ENCODE measurements around the gene FCSK. TPM values are rescaled to one million over a fixed set of nuclear protein-coding genes. Genes with fewer than 3 reads are reported as not detected.

FCSK gene
- total and polyA plus RNA-seq, 2 of the 8 experiments (the other 6 are each of a cell fraction or from before 2014, with no cell fraction given) = 4.6 to 5.1 TPM

- Histone ChIP-seq H3K79me1 (ENCODE audit: low read depth, low read length) (no peaks in the 10 kb centered on the region), H2BK120ac (replicated peaks; ENCODE audit: low read depth, low read length) (no peak overlapping the region), H2BK20ac (ENCODE audit: low read length) (no peak overlapping the region), H4K5ac (ENCODE audit: insufficient read length, low read depth, low read length) (no peak overlapping the region), H2BK15ac (ENCODE audit: low read length) (no peak overlapping the region), H3K9me3 (ENCODE audit: insufficient read depth in 2 of 2, low read depth in 1 of 2, low read length in 1 of 2) (no peaks in the 10 kb centered on the region), H3K4me1 (replicated peaks in 1 of 4; ENCODE audit: control insufficient read depth in 3 of 4, insufficient read depth in 4 of 4, low read length in 3 of 4) (no peaks in the 10 kb centered on the region), H2BK12ac (ENCODE audit: low read depth, low read length) (no peak overlapping the region), H3K23ac (ENCODE audit: insufficient read length) (no peak overlapping the region), H3K9ac (replicated peaks in 1 of 4; ENCODE audit: extremely low read depth in 1 of 4, low read depth in 3 of 4, low read length in 3 of 4) (no peak overlapping the region), H2BK5ac (ENCODE audit: low read depth, low read length) (no peak overlapping the region), H3K56ac (replicated peaks; ENCODE audit: insufficient read length, low read depth, low read length) (no peak overlapping the region), H2AK5ac (ENCODE audit: low read depth, low read length) (no peak overlapping the region), H3K23me2 (ENCODE audit: low read depth, low read length) (no peaks in the 10 kb centered on the region), H2AFZ (ENCODE audit: low read length) (no peak overlapping the region), H4K20me1 (replicated peaks in 1 of 2; ENCODE audit: control insufficient read depth in 1 of 2, insufficient read depth in 2 of 2, low read length in 2 of 2) (no peaks in the 10 kb centered on the region), H3K27ac (ENCODE audit: low read depth, low read length) (no peak overlapping the region), H3K18ac (ENCODE audit: extremely low read depth, low read length) (no peak overlapping the region), H3K4me3 (ENCODE audit: extremely low read depth in 1 of 4, insufficient read depth in 2 of 4, low read depth in 3 of 4, low read length in 4 of 4) (no peak overlapping the region), H3K79me2 (ENCODE audit: control insufficient read depth in 1 of 2, insufficient read depth in 2 of 2, low read length in 2 of 2) (no peaks in the 10 kb centered on the region), H3K27me3 (replicated peaks in 1 of 4; ENCODE audit: control insufficient read depth in 3 of 4, extremely low read depth in 1 of 4, insufficient read depth in 3 of 4, low read length in 3 of 4) (no peaks in the 10 kb centered on the region), H3K36me3 (ENCODE audit: control insufficient read depth in 2 of 4, insufficient read depth in 4 of 4, low read length in 3 of 4) (peaks cover 6 to 33% (median 18%) of the 10 kb centered on the region in 4 experiments; a peak in 6 of 8 replicates), H4K8ac (ENCODE audit: extremely low read depth, insufficient read depth, low read length) (no peak overlapping the region), H3K4ac (replicated peaks; ENCODE audit: insufficient read length, low read depth, low read length) (no peak overlapping the region), H4K91ac (replicated peaks; ENCODE audit: insufficient read length, low read length) (no peak overlapping the region), H3K14ac (ENCODE audit: insufficient read length) (no peak overlapping the region), H3K4me2 (ENCODE audit: insufficient read depth in 1 of 2, low read depth in 2 of 2, low read length in 2 of 2) (no peak overlapping the region)
- FAIRE-seq (no peak), DNase-seq (ENCODE audit: low read depth in 1 of 2, low spot score in 2 of 2) (no peak)
- ChIA-PET CTCF (ENCODE audit: partially characterized antibody) (interaction anchor here (1.5 to 2.6 kb wide), 2 partner anchors 14 to 23 kb away, joined by 3 to 13 read pairs; no protein-coding TSS in a partner anchor), POLR2A (ENCODE audit: partially characterized antibody) (interaction anchor here (0.8 to 0.9 kb wide), 2 partner anchors 9 to 103 kb away, joined by 3 read pairs; no protein-coding TSS in a partner anchor)
- 83% methylated on average over 2 of the region's 2 CpGs; no CpG with 5 or more reads in 1 of the 2 experiments for WGBS, 2 experiments (ENCODE audit: extremely low coverage in 1 of 2, insufficient coverage in 1 of 2, insufficient read length in 1 of 2, insufficient replicate concordance in 2 of 2, low coverage in 1 of 2, low lambda C conversion rate in 2 of 2, missing lambda C conversion rate in 1 of 2)
- no peak for TF ChIP-seq RXRA (IDR thresholded peaks at IDR 0.05; ENCODE audit: insufficient read depth, low read depth, low read length)
- no peak for TF ChIP-seq ZNF274 (IDR thresholded peaks at IDR 0.05; ENCODE audit: borderline replicate concordance, extremely low read depth, low read length)
- TF ChIP-seq TBP (IDR thresholded peaks at IDR 0.05; ENCODE audit: low read depth, low read length) = no peak
- no peak for TF ChIP-seq JUND (IDR thresholded peaks at IDR 0.05; ENCODE audit: low read length)
- no peak for TF ChIP-seq SIRT6 (IDR thresholded peaks at IDR 0.05; ENCODE audit: low read length)
- TF ChIP-seq EGR1 (IDR thresholded peaks at IDR 0.05; ENCODE audit: borderline replicate concordance, low read depth, low read length) = no peak
- TF ChIP-seq FOSL1 (IDR thresholded peaks at IDR 0.05; ENCODE audit: insufficient read depth, low read depth, low read length) = no peak
- TF ChIP-seq CBX8 (IDR thresholded peaks at IDR 0.05; ENCODE audit: borderline replicate concordance, low read depth, low read length) = no peak
- TF ChIP-seq CHD2 (IDR thresholded peaks at IDR 0.05; ENCODE audit: low read length) = no peak
- no peak for TF ChIP-seq TEAD4 (IDR thresholded peaks at IDR 0.05; ENCODE audit: low read depth, low read length)
Measured at GRCh38 chr16:70494777-70495176, 40.4 kb downstream of the FCSK start.
